Measurements from ENCODE around the gene CFAP74. TPM values are rescaled to one million over a fixed set of nuclear protein-coding genes. Genes with fewer than 3 reads are reported as not detected.
A peak's percentile ranks its signal among the peaks of the same experiment; 100 is the strongest.

The CFAP74 gene
- total and polyA plus RNA-seq, 9 of the 15 experiments (the other 6 are each of a cell fraction or from before 2014, with no cell fraction given), result 0.03 to 0.15 (median 0.05) TPM; not detected in 6

DNA sequence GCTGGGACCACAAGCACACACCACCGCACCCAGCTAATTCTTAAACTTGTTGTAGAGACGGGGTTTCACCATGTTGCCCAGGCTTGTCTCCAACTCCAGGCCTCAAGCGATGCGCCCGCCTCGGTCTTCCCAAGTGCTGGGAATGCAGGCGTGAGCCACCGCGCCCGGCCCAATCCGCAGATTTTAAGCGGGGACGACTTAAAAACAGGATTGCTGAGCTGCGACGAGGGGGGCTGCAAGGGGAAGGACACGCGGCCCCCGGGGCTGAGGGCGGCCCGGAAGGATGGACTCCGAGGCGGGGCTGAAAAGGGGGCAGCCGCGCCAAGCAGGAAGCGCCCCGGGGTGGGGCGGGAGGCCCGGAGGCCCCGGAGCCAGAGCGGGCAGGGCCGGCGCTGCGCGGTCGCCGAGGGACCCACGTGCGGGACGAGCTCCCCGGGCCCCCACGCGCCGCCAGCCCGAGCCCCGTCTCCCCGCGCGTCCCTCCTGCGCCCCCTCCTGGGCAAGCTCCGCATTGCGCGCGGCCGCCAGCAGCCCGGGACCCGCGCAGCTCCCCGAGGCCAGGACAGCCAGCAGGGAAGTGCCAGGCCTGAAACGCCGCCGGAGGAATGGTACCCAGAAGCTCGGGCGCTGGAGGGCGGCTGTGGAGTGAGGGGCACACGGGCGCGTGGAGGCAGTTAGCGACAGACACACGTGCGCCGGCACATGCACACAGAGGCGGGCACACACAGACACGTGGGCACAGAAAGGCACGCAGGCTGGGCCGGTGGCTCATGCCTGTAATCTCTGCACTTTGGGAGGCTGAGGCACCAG is 41.1 kb upstream of the CFAP74 start (continued):
- TF ChIP-seq NONO (IDR thresholded peaks at IDR 0.05; ENCODE audit: low read depth in 2 of 2, low read length in 1 of 2) (peak in 1 of 2 experiments; percentile 78; a peak in 2 of 4 replicates), ZFP1 (CRISPR knock-in tag; IDR thresholded peaks at IDR 0.05) (no peak), MGA (IDR thresholded peaks at IDR 0.05) (no peak), HNRNPL (IDR thresholded peaks at IDR 0.05; ENCODE audit: low read depth, low read length) (peak; percentile 71; the same call in 1 of the 2 replicates), SPI1 (IDR thresholded peaks at IDR 0.05; ENCODE audit: borderline replicate concordance, low read depth, low read length) (no peak), TARDBP (IDR thresholded peaks at IDR 0.05) (0 out of 2 replicates have a peak, but pooled peaks have one; percentile 52), SNIP1 (IDR thresholded peaks at IDR 0.05; ENCODE audit: low read depth) (no peak), CGGBP1 (CRISPR knock-in tag; IDR thresholded peaks at IDR 0.05) (no peak), KLF16 (IDR thresholded peaks at IDR 0.05) (no peak), NFRKB (IDR thresholded peaks at IDR 0.05; ENCODE audit: low read depth) (no peak), HNRNPK (IDR thresholded peaks at IDR 0.05; ENCODE audit: low read depth, low read length, poor library complexity, severe bottlenecking) (no peak), NRF1 (conservative IDR thresholded peaks at IDR 0.05 in 1 of 2, IDR thresholded peaks at IDR 0.05 in 1 of 2) (peak; percentile 76 to 82), SMARCA4 (IDR thresholded peaks at IDR 0.05) (no peak), SOX6 (IDR thresholded peaks at IDR 0.05) (no peak), HDAC6 (IDR thresholded peaks at IDR 0.05; ENCODE audit: low read depth, low read length) (no peak)
- TF ChIP-seq, protein P1, sequence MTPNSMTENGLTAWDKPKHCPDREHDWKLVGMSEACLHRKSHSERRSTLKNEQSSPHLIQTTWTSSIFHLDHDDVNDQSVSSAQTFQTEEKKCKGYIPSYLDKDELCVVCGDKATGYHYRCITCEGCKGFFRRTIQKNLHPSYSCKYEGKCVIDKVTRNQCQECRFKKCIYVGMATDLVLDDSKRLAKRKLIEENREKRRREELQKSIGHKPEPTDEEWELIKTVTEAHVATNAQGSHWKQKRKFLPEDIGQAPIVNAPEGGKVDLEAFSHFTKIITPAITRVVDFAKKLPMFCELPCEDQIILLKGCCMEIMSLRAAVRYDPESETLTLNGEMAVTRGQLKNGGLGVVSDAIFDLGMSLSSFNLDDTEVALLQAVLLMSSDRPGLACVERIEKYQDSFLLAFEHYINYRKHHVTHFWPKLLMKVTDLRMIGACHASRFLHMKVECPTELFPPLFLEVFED (CRISPR knock-in tag; conservative IDR thresholded peaks at IDR 0.05), result no peak
